ENCODE measurements around the gene KRT86. TPM values are rescaled to one million over a fixed set of nuclear protein-coding genes. Genes with fewer than 3 reads are reported as not detected.

Gene KRT86
- under 1 TPM in 4 of 8 experiments, not detected in 4; 0.14 to 0.59 (median 0.33) TPM for total RNA-seq

DNA sequence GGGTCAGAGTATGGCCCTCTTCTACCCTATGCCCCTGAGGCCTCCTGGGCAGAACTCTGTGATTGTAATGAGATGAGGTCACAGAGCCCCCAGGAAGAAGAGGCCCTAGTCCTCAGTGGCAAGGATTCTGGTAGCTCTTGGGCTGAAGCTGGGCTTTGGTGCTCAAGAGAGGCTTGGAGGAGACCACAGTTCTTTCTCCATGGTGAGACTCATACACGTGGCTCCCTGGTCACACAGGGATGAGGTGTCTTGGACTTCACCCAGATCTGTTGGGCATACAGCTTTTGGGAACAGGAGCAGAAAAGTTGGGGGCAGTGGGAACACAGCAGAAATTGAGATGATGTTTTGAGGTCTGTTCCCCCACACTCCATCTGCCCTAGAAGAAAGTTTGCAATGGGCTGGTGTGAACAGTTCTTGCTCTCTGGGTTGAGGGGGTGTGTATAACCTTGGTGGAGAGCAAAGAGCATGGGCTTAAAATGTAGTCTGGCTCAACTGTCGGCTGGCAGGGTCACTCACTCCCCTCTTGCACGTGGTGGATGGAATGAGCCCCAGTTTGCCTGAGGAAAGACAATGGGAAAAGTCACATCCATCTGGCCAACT is at the start of gene KRT86:
Gene KRT86, plus strand, starts transcription at position 125 of the 600 bp plus-strand sequence. CDS start 27,272 bp downstream, outside the sequence.
- peaks cover 3% of the 10 kb centered on the region in 2 donors for H3K4me1 ChIP-seq (replicated peaks in 1 of 2)
- no peak within 1 kb of the TSS for H3K27ac ChIP-seq
- 18 to 80% (median 25%) methylated on average over 1 to 2 of the region's 3 CpGs; no CpG with 5 or more reads in 6 of the 10 experiments for WGBS, 10 experiments
- no peak for ATAC-seq (replicated peaks in 6 of 8)
- no peak within 1 kb of the TSS for H3K4me3 ChIP-seq
- in situ Hi-C loops (cut with MboI; ENCODE audit: low pct_unique_long_range_greater_than_20kb in 2 of 9, low sequenced_read_pairs in 9 of 9, unreplicated experiment in 9 of 9): no loop called here

DNA sequence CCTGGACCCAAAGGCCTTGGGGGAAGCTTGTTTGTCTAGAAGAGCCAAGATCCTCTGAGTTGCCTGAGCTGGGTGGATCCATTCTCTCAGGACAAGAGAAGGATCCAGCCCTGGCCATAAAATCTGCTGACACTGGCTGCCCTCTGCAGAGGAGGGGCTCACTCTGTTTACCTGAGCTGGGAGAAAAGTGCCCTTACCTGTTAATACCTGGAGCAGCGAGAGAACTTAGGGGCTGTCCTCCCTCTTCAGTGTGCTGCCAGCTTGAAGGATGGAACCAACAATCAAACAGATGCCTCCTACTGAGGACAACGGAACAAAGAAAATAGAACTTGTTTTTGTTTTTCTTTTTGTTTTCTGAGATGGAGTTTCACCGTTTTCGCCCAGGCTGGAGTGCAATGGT is 48.7 kb upstream of the KRT86 start:
- Histone ChIP-seq H3K27ac (no peak overlapping the region), H3K4me3 (no peak overlapping the region), H3K4me1 (replicated peaks in 1 of 2) (no peaks in the 10 kb centered on the region)
- WGBS, 10 experiments: 69 to 88% (median 86%) methylated on average over 1 to 4 of the region's 4 CpGs; no CpG with 5 or more reads in 5 of the 10 experiments
- no peak for ATAC-seq (replicated peaks in 6 of 8)
- in situ Hi-C loops (cut with MboI; ENCODE audit: low pct_unique_long_range_greater_than_20kb in 2 of 9, low sequenced_read_pairs in 9 of 9, unreplicated experiment in 9 of 9): no loop called here

DNA sequence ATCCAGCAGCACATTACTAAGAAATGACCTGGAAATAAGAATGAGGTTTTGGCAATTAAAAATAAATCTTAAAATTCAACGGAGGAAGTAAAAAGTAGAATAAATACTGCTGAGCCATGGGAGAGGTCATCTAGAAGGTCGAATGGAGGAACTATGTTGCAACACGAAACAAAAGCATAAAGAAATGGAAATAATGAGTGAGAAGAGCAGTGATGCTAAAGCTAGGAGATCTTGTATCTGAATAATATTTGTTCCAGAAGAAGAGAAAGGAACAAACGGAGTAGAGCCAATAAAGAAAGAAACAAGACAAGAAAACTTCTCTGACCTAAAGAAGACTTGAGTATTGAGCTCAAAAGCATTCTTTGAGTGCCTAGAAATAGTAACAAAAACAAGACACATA is 48.0 kb upstream of the KRT86 start:
- WGBS, 10 experiments: 20 to 76% (median 64%) methylated on average over 2 to 4 of the region's 4 CpGs
- no peak overlapping the region for H3K27ac ChIP-seq
- H3K4me3 ChIP-seq: no peak overlapping the region
- H3K4me1 ChIP-seq (replicated peaks in 1 of 2): no peaks in the 10 kb centered on the region
- in situ Hi-C loops (cut with MboI; ENCODE audit: low pct_unique_long_range_greater_than_20kb in 2 of 9, low sequenced_read_pairs in 9 of 9, unreplicated experiment in 9 of 9): no loop called here
- no peak for ATAC-seq (replicated peaks in 6 of 8)

DNA sequence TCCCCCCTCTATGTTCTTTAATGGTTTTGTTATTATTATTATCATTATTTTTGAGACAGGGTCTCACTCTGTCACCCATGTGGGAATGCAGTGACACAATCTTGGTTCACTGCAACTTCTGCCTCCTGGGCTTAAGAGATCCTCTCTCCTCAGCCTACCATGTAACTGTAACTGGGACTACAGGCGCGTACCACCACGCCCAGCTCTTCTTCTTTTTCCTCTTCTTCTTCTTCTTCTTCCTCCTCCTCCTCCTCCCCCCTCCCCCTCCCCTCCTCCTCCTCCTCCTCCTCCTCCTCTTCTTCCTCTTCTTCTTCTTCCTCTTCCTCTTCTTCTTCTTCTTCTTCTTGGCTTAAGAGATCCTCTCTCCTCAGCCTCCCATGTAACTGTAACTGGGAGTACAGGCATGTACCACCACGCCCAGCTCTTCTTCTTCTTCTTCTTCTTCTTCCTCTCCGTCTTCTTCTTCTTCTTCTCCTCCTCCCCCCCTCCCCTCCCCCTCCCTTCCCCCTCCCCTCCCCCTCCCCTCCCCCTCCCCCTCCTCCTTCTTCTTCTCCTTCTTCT is 46.8 kb upstream of the KRT86 start:
- H3K27ac ChIP-seq: no peak overlapping the region
- H3K4me1 ChIP-seq (replicated peaks in 1 of 2): no peaks in the 10 kb centered on the region
- H3K4me3 ChIP-seq: no peak overlapping the region
- 57 to 80% methylated on average over 2 to 3 of the region's 5 CpGs; no CpG with 5 or more reads in 8 of the 10 experiments for WGBS, 10 experiments
- ATAC-seq (replicated peaks in 6 of 8): no peak
- in situ Hi-C loops (cut with MboI; ENCODE audit: low pct_unique_long_range_greater_than_20kb in 2 of 9, low sequenced_read_pairs in 9 of 9, unreplicated experiment in 9 of 9): no loop called here

DNA sequence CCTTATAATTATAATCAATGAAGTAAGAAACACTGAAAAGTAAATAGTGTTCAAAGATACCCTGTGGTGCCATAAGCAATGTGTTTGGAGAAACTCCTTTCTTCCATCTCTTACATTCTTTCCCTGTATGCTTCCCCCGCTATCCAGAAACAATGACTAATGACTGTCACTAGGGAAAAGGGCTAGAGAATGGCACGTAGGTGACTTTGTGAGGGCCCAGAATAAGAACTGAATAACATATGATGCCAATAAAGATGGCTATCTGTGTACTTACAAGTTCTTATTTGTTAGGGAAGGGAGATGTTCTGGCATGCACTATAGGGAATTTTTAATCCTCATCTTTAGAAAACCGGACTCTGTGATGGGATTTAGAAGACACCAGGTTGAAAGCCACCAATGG is 46.1 kb upstream of the KRT86 start:
- no peak overlapping the region for H3K4me3 ChIP-seq
- H3K4me1 ChIP-seq (replicated peaks in 1 of 2): no peaks in the 10 kb centered on the region
- H3K27ac ChIP-seq: no peak overlapping the region
- 25 to 80% (median 44%) methylated on average over 1 to 3 of the region's 3 CpGs for WGBS, 10 experiments
- in situ Hi-C loops (cut with MboI; ENCODE audit: low pct_unique_long_range_greater_than_20kb in 2 of 9, low sequenced_read_pairs in 9 of 9, unreplicated experiment in 9 of 9): no loop called here
- ATAC-seq (replicated peaks in 6 of 8): no peak

DNA sequence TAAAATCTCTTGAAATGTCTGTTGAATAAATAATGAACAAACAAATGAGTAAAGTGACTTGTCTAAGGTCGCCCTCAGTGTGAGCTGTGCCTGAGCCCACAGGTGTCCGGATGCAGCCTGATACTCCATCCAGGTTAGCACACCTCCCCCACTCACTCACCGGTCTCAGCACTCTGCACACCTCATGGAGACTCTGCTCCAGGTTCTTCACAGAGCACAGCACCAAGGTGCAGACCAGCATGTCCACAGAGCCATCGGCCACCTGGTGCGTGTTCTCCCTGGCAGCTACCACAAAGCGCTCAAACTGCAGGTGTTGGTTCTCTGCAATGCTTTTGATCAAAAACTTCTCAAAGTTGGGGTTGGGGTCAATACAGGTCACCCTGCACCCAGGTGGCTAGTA is 45.5 kb upstream of the KRT86 start:
- WGBS, 10 experiments: 50 to 86% (median 67%) methylated on average over 1 to 5 of the region's 6 CpGs; no CpG with 5 or more reads in 4 of the 10 experiments
- no peak for ATAC-seq (replicated peaks in 6 of 8)
- in situ Hi-C loops (cut with MboI; ENCODE audit: low pct_unique_long_range_greater_than_20kb in 2 of 9, low sequenced_read_pairs in 9 of 9, unreplicated experiment in 9 of 9): no loop called here
- Histone ChIP-seq H3K27ac (no peak overlapping the region), H3K4me3 (no peak overlapping the region), H3K4me1 (replicated peaks in 1 of 2) (no peaks in the 10 kb centered on the region)

DNA sequence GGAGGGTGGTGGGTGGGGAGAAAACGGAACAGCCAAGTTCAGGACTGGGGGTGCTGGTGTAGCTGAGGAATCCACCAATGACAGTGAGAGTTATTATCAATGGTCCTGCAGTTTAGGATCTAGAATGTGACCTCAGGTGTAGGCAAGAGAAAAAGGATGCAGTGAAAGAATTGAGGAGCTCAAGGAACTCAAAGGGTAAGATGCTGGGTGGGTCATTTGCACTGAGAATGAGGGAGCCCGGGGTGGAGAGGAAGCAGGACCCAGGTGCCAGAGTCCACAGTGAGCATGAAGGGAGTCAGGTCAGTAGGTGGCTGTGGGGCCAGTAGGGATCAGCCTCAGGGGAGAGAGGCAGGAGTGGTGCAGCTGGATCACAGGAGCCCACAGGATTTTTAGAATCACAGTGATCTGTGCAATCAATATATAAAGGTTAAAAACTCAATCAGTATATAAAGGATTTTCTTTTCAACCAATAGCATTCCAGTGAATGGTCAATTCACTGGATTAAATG is 44.6 kb upstream of the KRT86 start:
- H3K27ac ChIP-seq: no peak overlapping the region
- H3K4me3 ChIP-seq: no peak overlapping the region
- in situ Hi-C loops (cut with MboI; ENCODE audit: low pct_unique_long_range_greater_than_20kb in 2 of 9, low sequenced_read_pairs in 9 of 9, unreplicated experiment in 9 of 9): no loop called here
- WGBS, 10 experiments: 30 to 67% (median 60%) methylated on average over 1 to 2 of the region's 2 CpGs; no CpG with 5 or more reads in 5 of the 10 experiments
- no peak for ATAC-seq (replicated peaks in 6 of 8)
- no peaks in the 10 kb centered on the region for H3K4me1 ChIP-seq (replicated peaks in 1 of 2)

DNA sequence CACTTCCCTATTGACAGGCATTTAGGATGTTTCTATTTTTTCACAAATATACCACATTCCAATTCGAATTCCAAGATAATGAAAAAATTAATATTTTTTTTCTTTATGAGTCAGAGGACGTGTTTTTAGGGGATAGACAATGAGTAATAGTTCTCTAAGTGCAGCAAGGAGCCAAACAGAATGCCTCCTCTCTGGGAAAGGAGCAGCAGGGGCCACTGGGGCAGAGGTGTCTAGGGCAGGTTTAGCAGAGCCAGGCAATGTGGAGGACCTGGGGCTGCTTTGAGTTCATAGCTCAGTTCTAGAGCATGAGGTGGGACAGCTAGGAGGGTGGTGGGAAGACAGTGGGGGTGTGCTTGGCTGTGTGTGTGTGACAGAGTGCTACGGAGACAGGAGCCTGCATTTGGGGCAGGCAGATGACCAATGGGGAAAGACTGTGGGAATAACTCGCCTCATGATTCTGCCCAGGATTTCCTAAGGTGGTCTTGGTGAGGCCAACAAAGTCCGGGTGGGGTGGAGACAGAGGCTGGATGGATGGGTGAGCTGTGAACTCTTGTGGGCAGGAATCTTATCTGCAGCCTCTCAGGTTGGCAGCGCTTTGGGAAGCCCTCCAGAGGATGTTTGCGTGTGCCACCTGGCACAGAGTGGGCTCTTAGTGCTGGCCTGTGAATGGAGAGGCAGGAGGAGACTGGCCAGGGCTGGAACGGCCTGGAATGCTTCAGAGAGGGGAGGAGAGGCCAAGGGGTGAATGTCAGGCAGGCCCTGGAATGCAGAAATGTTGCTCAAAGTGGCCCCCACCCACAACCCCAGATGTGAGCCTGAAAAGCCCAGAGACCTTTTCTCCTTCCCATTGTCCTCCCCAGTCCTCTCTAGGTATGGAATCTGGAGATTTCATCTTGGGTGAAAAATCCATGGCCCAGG is 43.8 kb upstream of the KRT86 start:
- ATAC-seq (replicated peaks in 6 of 8): peak in 2 of 8 experiments; percentile 28 to 44

DNA sequence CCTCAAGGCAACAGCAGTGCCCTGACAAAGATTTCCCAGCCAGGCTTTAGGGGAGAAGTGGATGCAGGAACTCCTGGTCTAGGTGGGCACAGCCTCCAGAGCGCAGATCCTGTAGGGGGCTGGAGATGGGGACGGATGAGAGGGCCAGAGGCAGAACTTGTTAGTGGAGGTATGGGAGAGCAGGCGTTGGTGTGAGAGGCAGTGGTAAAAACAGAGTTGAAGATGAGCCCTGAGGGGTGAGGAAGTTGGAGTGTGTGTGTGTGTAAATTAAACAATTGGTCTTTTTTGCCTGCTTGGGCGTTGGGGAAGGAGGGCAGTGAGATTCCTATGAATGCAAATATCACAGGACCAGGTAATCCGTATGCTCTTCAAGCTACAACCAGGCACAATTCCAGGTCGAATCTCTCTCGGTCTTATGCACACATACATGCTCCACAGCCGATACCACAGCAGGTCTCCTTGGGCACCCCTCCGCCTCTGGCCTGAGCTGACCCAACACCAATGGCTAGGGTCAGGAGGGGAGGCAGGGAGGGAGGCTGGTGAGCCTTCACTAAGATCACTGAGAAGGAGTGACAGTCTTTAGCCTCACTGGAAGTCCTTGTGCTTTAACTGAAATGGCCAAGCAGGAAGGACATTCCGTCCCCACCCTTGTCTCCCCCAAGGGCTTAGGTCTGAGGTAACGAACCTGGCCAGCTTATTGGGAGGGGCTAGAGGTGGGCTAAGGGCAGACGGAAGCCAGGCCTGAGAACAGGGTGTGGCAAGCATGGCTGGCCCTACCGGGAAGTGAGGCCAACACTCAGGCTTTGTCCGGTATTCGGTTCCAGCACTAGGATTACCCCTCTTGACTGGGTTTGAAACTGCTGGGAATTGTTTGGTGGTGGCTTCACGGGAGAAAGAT is 42.9 kb upstream of the KRT86 start:
- 50 to 100% (median 71%) methylated on average over 2 to 7 of the region's 16 CpGs for WGBS, 10 experiments
- Histone ChIP-seq H3K4me1 (replicated peaks in 1 of 2) (no peaks in the 10 kb centered on the region), H3K27ac (no peak overlapping the region), H3K4me3 (no peak overlapping the region)
- peak in 1 of 8 experiments; percentile 39 for ATAC-seq (replicated peaks in 6 of 8)
- in situ Hi-C loops (cut with MboI; ENCODE audit: low pct_unique_long_range_greater_than_20kb in 2 of 9, low sequenced_read_pairs in 9 of 9, unreplicated experiment in 9 of 9): no loop called here

More for the DNA sequence above, 43.8 kb upstream of the KRT86 start:
- in situ Hi-C loops (cut with MboI; ENCODE audit: low pct_unique_long_range_greater_than_20kb in 2 of 9, low sequenced_read_pairs in 9 of 9, unreplicated experiment in 9 of 9): no loop called here
- H3K4me1 ChIP-seq (replicated peaks in 1 of 2): no peaks in the 10 kb centered on the region
- 0 to 63% (median 27%) methylated on average over 1 to 6 of the region's 8 CpGs; no CpG with 5 or more reads in 2 of the 10 experiments for WGBS, 10 experiments
- no peak overlapping the region for H3K27ac ChIP-seq
- no peak overlapping the region for H3K4me3 ChIP-seq

DNA sequence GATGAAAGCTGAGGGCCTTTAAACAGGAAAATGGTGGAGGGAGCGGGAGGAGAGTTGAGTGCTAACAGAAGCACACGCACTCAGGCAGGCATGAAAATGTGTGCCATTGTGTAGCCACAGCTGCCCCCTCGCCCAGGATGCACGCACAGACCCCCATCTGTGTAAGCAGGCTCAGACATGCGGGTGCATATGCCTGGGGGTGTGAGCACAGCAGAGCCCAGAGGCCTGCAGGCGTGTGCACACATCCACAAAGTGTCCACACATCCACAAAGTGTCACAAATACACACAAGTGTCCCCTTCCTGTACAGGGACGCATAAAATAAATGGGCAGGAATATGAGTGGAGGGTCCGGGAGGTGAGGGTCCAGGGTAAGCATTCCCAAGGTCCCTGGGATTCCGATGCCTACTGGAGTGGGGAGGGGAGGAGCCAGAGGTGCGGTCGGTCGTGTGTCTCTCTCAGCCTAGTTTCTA is 42.2 kb upstream of the KRT86 start:
- ATAC-seq (replicated peaks in 6 of 8): no peak
- in situ Hi-C loops (cut with MboI; ENCODE audit: low pct_unique_long_range_greater_than_20kb in 2 of 9, low sequenced_read_pairs in 9 of 9, unreplicated experiment in 9 of 9): no loop called here
- H3K27ac ChIP-seq: no peak overlapping the region
- H3K4me3 ChIP-seq: no peak overlapping the region
- WGBS, 10 experiments: 11 to 100% (median 60%) methylated on average over 1 to 6 of the region's 12 CpGs; no CpG with 5 or more reads in 5 of the 10 experiments
- no peaks in the 10 kb centered on the region for H3K4me1 ChIP-seq (replicated peaks in 1 of 2)

DNA sequence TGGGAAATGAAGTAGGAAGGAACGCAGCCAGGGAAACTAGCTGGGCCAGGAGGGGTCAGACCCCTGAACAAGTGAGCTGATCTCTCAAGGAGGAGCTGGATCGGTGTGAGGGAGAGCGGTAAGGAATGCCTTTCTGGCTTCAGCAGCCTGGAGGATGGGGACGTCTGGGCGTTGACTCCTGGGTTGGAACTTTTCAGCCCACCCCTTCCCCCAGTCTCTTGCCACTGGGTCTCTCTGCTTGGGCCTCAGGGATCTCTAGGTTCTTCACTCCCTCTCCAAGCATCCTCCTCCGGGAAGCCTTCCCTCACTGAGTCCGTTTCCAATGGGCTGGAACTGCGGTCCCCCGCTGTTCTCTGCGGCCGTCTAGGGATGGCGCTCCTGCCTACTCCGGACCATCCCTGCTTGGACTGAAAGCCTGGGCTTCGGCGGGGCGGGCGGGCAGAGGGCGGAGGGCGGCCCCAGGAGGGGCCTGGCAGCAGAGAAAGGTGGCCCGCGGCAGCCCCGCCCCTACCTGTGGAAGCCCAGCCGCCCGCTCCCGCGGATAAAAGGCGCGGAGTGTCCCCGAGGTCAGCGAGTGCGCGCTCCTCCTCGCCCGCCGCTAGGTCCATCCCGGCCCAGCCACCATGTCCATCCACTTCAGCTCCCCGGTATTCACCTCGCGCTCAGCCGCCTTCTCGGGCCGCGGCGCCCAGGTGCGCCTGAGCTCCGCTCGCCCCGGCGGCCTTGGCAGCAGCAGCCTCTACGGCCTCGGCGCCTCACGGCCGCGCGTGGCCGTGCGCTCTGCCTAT is 41.6 kb upstream of the KRT86 start, which contains the start of gene KRT7:
Gene KRT7, plus strand, starts transcription at position 570 of the 788 bp plus-strand sequence. Its CDS starts 54 bp downstream, at position 624.
- 0 to 70% (median 20%) methylated on average over 2 to 18 of the region's 58 CpGs; no CpG with 5 or more reads in 3 of the 10 experiments for WGBS, 10 experiments
- ATAC-seq (replicated peaks in 6 of 8): peak in 1 of 8 experiments; percentile 35
- H3K4me3 ChIP-seq: no peak within 1 kb of the TSS
- no peak within 1 kb of the TSS for H3K27ac ChIP-seq
- in situ Hi-C loops (cut with MboI; ENCODE audit: low pct_unique_long_range_greater_than_20kb in 2 of 9, low sequenced_read_pairs in 9 of 9, unreplicated experiment in 9 of 9): no loop called here
- no peaks in the 10 kb centered on the region for H3K4me1 ChIP-seq (replicated peaks in 1 of 2)

Data from motor neuron (in vitro differentiated cells).